NB4 (cell line): ENCODE measurements around the gene LRRC7.
"Not testable (repeated sequence)": the region's sequence is repeated elsewhere in the genome, so short reads cannot be mapped to it uniquely, and the experiment has no call there.

ENCODE experiments used
- DNase-seq: peaks from one replicate; pipeline ENCODE4 v3.0.0; 2010; ENCODE audit warnings: low read depth
- H3K4me3 ChIP-seq: one replicate; pipeline ENCODE4 v1.5.1; 2011; ENCODE audit warnings: mild to moderate bottlenecking, low read depth, low read length, moderate library complexity
- CTCF ChIP-seq: IDR thresholded peaks from one replicate; pipeline ENCODE4 v1.5.1; 2012; ENCODE audit warnings: low read depth, low read length
- MYC ChIP-seq: IDR thresholded peaks from 2 replicates; pipeline ENCODE4 v1.6.1; 2011; ENCODE audit warnings: low read depth, low read length
- POLR2A ChIP-seq: IDR thresholded peaks from 2 replicates; pipeline ENCODE4 v1.6.1; 2011; ENCODE audit warnings: mild to moderate bottlenecking; ENCODE audit not compliant: insufficient read length; ENCODE audit errors: extremely low read depth
- TF ChIP-seq, protein P1 (sequence below): IDR thresholded peaks from 2 replicates; pipeline ENCODE4 v1.6.1; 2011; ENCODE audit warnings: low read depth, low read length

The LRRC7 gene

DNA sequence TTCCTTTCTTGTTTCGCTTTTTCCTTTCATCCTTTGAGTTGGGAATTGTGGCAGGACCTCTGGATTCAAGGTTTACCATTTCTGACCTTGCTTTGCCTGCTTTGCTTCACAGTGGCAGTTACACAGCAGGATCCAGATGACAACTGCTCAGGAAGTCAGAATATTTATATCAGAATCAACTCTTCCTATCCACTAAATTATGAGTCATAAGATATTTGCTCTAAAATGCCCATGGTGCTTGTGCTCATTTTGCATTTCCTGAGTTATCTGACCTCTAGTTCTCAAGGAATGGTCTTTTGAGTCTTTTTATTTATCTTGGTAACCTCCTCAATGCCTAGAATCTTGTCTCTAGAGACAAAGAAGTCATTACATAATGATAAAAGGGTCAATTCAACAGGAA, 290.8 kb downstream of the LRRC7 start:
- DNase-seq: no peak
- no peak overlapping the region for H3K4me3 ChIP-seq
- no peak for TF ChIP-seq CTCF
- TF ChIP-seq, protein P1, sequence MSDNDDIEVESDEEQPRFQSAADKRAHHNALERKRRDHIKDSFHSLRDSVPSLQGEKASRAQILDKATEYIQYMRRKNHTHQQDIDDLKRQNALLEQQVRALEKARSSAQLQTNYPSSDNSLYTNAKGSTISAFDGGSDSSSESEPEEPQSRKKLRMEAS: no peak
- no peak for TF ChIP-seq POLR2A

GRCh38 chr1:69861641-69862040, 293.9 kb downstream of the LRRC7 start:
- no peak for DNase-seq
- no peak overlapping the region for H3K4me3 ChIP-seq
- TF ChIP-seq, protein P1: no peak
- TF ChIP-seq POLR2A: no peak
- TF ChIP-seq CTCF: no peak
- TF ChIP-seq MYC: no peak

GRCh38 chr1:69862906-69863305, 295.2 kb downstream of the LRRC7 start:
- no peak for DNase-seq
- H3K4me3 ChIP-seq: no peak overlapping the region
- TF ChIP-seq CTCF (no peak), MYC (no peak)

- no peak overlapping the region for H3K4me3 ChIP-seq
- no peak for DNase-seq
- no peak for TF ChIP-seq POLR2A
- no peak for TF ChIP-seq CTCF
- TF ChIP-seq, protein P1: no peak
- no peak for TF ChIP-seq MYC
Observed at GRCh38 chr1:69863704-69864103, 296.0 kb downstream of the LRRC7 start.

GRCh38 chr1:69871412-69871811, 303.7 kb downstream of the LRRC7 start:
- no peak overlapping the region for H3K4me3 ChIP-seq
- TF ChIP-seq POLR2A: no peak
- TF ChIP-seq, protein P1: no peak
- no peak for TF ChIP-seq CTCF
- no peak for TF ChIP-seq MYC
- DNase-seq: no peak

DNA sequence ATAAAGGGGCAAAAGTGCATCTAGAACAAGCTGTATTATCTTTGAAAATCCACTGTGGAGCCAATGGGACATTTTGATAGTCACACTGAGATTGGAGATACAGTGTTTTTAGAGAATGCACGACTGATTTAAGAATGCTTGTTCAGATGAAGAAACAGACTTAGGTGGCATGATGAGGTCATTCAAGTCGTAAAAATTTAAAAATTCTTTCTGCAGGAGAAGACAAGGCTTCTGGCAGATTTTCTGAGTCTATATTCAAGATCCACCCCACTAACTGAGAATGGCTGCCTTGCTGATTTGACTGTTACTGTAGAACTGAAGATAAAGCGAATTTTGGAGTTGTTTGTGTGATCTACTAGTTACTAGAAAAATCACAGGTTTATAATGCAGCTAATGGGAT, 310.6 kb downstream of the LRRC7 start:
- no peak overlapping the region for H3K4me3 ChIP-seq
- DNase-seq: no peak
- TF ChIP-seq CTCF: no peak
- TF ChIP-seq POLR2A: no peak
- TF ChIP-seq, protein P1: no peak
- no peak for TF ChIP-seq MYC

- DNase-seq: not testable (repeated sequence)
Observed at GRCh38 chr1:69888016-69888415, 320.3 kb downstream of the LRRC7 start.

More at GRCh38 chr1:69888016-69888415, 320.3 kb downstream of the LRRC7 start:
- H3K4me3 ChIP-seq: not testable (repeated sequence)
